Measurements from ENCODE around the gene AQR.

DNA sequence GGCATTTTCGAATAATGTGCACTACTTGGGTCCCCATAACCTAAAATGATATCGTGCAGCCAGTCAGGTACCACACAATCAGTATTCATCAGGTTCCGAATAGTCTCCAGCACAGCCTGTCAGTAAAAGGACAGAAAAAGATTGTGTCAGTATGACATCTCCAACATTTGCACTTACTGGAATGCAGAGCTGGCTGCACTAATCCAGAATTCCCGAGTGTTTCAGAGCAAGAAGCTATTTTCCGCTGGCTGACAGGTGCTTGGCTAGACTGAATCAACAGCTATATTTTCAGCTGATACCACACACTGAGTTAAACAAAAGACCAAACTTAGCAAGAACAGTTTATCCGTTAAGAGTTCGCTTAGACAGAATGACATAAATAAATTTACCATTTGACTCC, 68.8 kb downstream of the AQR start:
- TF ChIP-seq POLR2A (IDR thresholded peaks at IDR 0.05; ENCODE audit: low read depth, low read length) (no peak), TAF1 (IDR thresholded peaks at IDR 0.05; ENCODE audit: borderline replicate concordance, low read depth, low read length) (no peak), POLR2AphosphoS5 (IDR thresholded peaks at IDR 0.05; ENCODE audit: low read depth, low read length) (no peak)
